H1 (cell line): ENCODE measurements around the gene CNNM2. TPM values are rescaled to one million over a fixed set of nuclear protein-coding genes. Genes with fewer than 3 reads are reported as not detected.

Source experiments
- CTCF ChIA-PET: fragments of 300-600 bp; sonication (Branson Sonifier 250); formaldehyde crosslinking; loops from one replicate; lab custom pipeline; 2021; ENCODE audit not compliant: partially characterized antibody; lab: Charles Lee
- POLR2A ChIA-PET: fragments of 300-600 bp; sonication (Branson Sonifier 250); formaldehyde crosslinking; loops from one replicate; lab custom pipeline; 2021; ENCODE audit warnings: inconsistent platforms; ENCODE audit not compliant: partially characterized antibody; lab: Charles Lee
- DNase-seq, 2 experiments: peaks; one replicate each; pipeline versions ENCODE4 v3.0.0 to v3.0.0-alpha.2; 2010 to 2022; ENCODE audit warnings: low spot score in 2 of 2, low read depth in 1 of 2, mixed read lengths in 1 of 2
- FAIRE-seq: peaks from 2 replicates; lab custom pipeline; 2011; peaks lifted over from hg19 to GRCh38; lab: Jason Lieb, UNC
- H2AFZ ChIP-seq: 2 replicates; pipeline ENCODE4 v1.8.1; 2012; ENCODE audit warnings: low read length, inconsistent platforms
- H2AK5ac ChIP-seq: 2 replicates; pipeline ENCODE4 v1.6.1; 2013; ENCODE audit warnings: low read depth, low read length
- H2BK120ac ChIP-seq: replicated peaks from 2 replicates; pipeline ENCODE3; 2013; ENCODE audit warnings: low read depth, low read length, inconsistent platforms
- H2BK12ac ChIP-seq: 2 replicates; pipeline ENCODE4 v1.6.1; 2013; ENCODE audit warnings: low read depth, low read length
- H2BK15ac ChIP-seq: 2 replicates; pipeline ENCODE4 v1.6.1; 2013; ENCODE audit warnings: low read length
- H2BK20ac ChIP-seq: 2 replicates; pipeline ENCODE4 v1.6.1; 2013; ENCODE audit warnings: low read length
- H2BK5ac ChIP-seq: 2 replicates; pipeline ENCODE4 v1.6.1; 2013; ENCODE audit warnings: low read depth, low read length
- H3K14ac ChIP-seq: 2 replicates; pipeline ENCODE4 v1.6.1; 2013; ENCODE audit warnings: inconsistent platforms; ENCODE audit not compliant: insufficient read length
- H3K18ac ChIP-seq: 2 replicates; pipeline ENCODE4 v1.6.1; 2013; ENCODE audit warnings: low read length; ENCODE audit errors: extremely low read depth
- H3K23ac ChIP-seq: 2 replicates; pipeline ENCODE4 v1.6.1; 2013; ENCODE audit warnings: inconsistent platforms; ENCODE audit not compliant: insufficient read length
- H3K23me2 ChIP-seq: 2 replicates; pipeline ENCODE4 v1.6.1; 2013; ENCODE audit warnings: low read depth, low read length
- H3K27ac ChIP-seq: 2 replicates; pipeline ENCODE4 v1.6.1; 2011; ENCODE audit warnings: low read depth, low read length, inconsistent platforms
- H3K27me3 ChIP-seq, 4 experiments: replicated peaks in 1 of 4; 1 replicate in 1 of 4; 2 replicates in 3 of 4; pipeline versions ENCODE4 v1.6.1 to v1.8.1; 2011 to 2013; ENCODE audit warnings: low read length in 3 of 4, mild to moderate bottlenecking in 3 of 4, inconsistent platforms in 2 of 4, mixed read lengths in 2 of 4, moderate library complexity in 1 of 4; ENCODE audit not compliant: control insufficient read depth in 3 of 4, insufficient read depth in 3 of 4; ENCODE audit errors: extremely low read depth in 1 of 4
- H3K36me3 ChIP-seq, 4 experiments: 2 replicates each; pipeline versions ENCODE4 v1.6.1 to v1.8.1; 2011 to 2013; ENCODE audit warnings: mild to moderate bottlenecking in 4 of 4, low read length in 3 of 4, moderate library complexity in 2 of 4, control low read depth in 1 of 4, inconsistent platforms in 1 of 4; ENCODE audit not compliant: insufficient read depth in 4 of 4, control insufficient read depth in 2 of 4
- H3K4ac ChIP-seq: replicated peaks from 2 replicates; pipeline ENCODE3; 2013; ENCODE audit warnings: low read length, low read depth, mixed read lengths, inconsistent platforms; ENCODE audit not compliant: insufficient read length
- H3K4me1 ChIP-seq, 4 experiments: replicated peaks in 1 of 4; 1 replicate in 1 of 4; 2 replicates in 3 of 4; pipeline versions ENCODE4 v1.6.1 to v1.8.1; 2011 to 2013; ENCODE audit warnings: low read length in 3 of 4, inconsistent platforms in 2 of 4, mixed read lengths in 1 of 4; ENCODE audit not compliant: insufficient read depth in 4 of 4, control insufficient read depth in 3 of 4
- H3K4me2 ChIP-seq, 2 experiments: 2 replicates each; pipeline versions ENCODE4 v1.6.1 to v1.8.1; 2011 to 2013; ENCODE audit warnings: low read depth in 2 of 2, low read length in 2 of 2, control low read depth in 1 of 2, inconsistent platforms in 1 of 2, mild to moderate bottlenecking in 1 of 2; ENCODE audit not compliant: insufficient read depth in 1 of 2
- H3K4me3 ChIP-seq, 4 experiments: fragments of 200-600, 300-600 bp in 1 of 4; sonication (generic), shearing (Covaris generic), sonication (Bioruptor Twin) in 1 of 4; 2 replicates each; pipeline versions ENCODE4 v1.5.1 to v1.8.1; 2011 to 2016; ENCODE audit warnings: low read length in 4 of 4, low read depth in 3 of 4, control low read depth in 2 of 4, inconsistent platforms in 2 of 4, mild to moderate bottlenecking in 2 of 4, mixed read lengths in 1 of 4, moderate library complexity in 1 of 4; ENCODE audit not compliant: insufficient read depth in 2 of 4; ENCODE audit errors: extremely low read depth in 1 of 4
- H3K56ac ChIP-seq: replicated peaks from 2 replicates; pipeline ENCODE3; 2013; ENCODE audit warnings: low read depth, mild to moderate bottlenecking, mixed read lengths, low read length, inconsistent platforms; ENCODE audit not compliant: insufficient read length
- H3K79me1 ChIP-seq: 2 replicates; pipeline ENCODE4 v1.6.1; 2013; ENCODE audit warnings: low read depth, low read length, control low read depth
- H3K79me2 ChIP-seq, 2 experiments: 2 replicates each; pipeline versions ENCODE4 v1.6.1 to v1.8.1; 2012 to 2013; ENCODE audit warnings: low read length in 2 of 2, mild to moderate bottlenecking in 2 of 2, inconsistent platforms in 1 of 2; ENCODE audit not compliant: insufficient read depth in 2 of 2, control insufficient read depth in 1 of 2
- H3K9ac ChIP-seq, 4 experiments: replicated peaks in 1 of 4; 1 replicate in 1 of 4; 2 replicates in 3 of 4; pipeline versions ENCODE4 v1.6.1 to v1.8.1; 2011 to 2013; ENCODE audit warnings: low read depth in 3 of 4, low read length in 3 of 4, control low read depth in 2 of 4, mild to moderate bottlenecking in 2 of 4, moderate library complexity in 2 of 4, inconsistent platforms in 1 of 4; ENCODE audit errors: extremely low read depth in 1 of 4
- H3K9me3 ChIP-seq, 2 experiments: 2 replicates each; pipeline versions ENCODE4 v1.6.1 to v1.8.1; 2012 to 2013; ENCODE audit warnings: mild to moderate bottlenecking in 2 of 2, moderate library complexity in 2 of 2, control low read depth in 1 of 2, inconsistent platforms in 1 of 2, low read depth in 1 of 2, low read length in 1 of 2, mixed read lengths in 1 of 2; ENCODE audit not compliant: insufficient read depth in 2 of 2
- H4K20me1 ChIP-seq, 2 experiments: replicated peaks in 1 of 2; 2 replicates each; pipeline versions ENCODE3 to v1.8.1; 2011 to 2013; ENCODE audit warnings: inconsistent platforms in 2 of 2, low read length in 2 of 2, mild to moderate bottlenecking in 1 of 2; ENCODE audit not compliant: insufficient read depth in 2 of 2, control insufficient read depth in 1 of 2
- H4K5ac ChIP-seq: 2 replicates; pipeline ENCODE4 v1.6.1; 2013; ENCODE audit warnings: low read length, low read depth, mixed read lengths, inconsistent platforms; ENCODE audit not compliant: insufficient read length
- H4K8ac ChIP-seq: 2 replicates; pipeline ENCODE4 v1.8.0; 2013; ENCODE audit warnings: mild to moderate bottlenecking, moderate library complexity, low read length, inconsistent platforms; ENCODE audit not compliant: insufficient read depth; ENCODE audit errors: extremely low read depth
- H4K91ac ChIP-seq: replicated peaks from 2 replicates; pipeline ENCODE3; 2013; ENCODE audit warnings: low read length, mixed read lengths, inconsistent platforms; ENCODE audit not compliant: insufficient read length
- POLR2A ChIP-seq, 2 experiments: IDR thresholded peaks; 1 replicate in 1 of 2; 2 replicates in 1 of 2; pipeline ENCODE4 v1.6.1; 2011; ENCODE audit warnings: low read depth in 2 of 2, low read length in 2 of 2, mild to moderate bottlenecking in 2 of 2; ENCODE audit errors: control extremely low read depth in 1 of 2
- POLR2AphosphoS5 ChIP-seq: IDR thresholded peaks from 2 replicates; pipeline ENCODE4 v1.6.1; 2011; ENCODE audit warnings: low read depth, low read length
- WGBS, 2 experiments: shearing (Covaris generic) in 1 of 2; methylation state at CpG; one replicate each; pipeline versions ENCODE4 v1.1.6 to v1.1.7; 2013 to 2015; ENCODE audit warnings: low lambda C conversion rate in 2 of 2, mixed read lengths in 2 of 2, inconsistent platforms in 1 of 2, low coverage in 1 of 2, missing lambda C conversion rate in 1 of 2; ENCODE audit not compliant: insufficient replicate concordance in 2 of 2, insufficient coverage in 1 of 2, insufficient read length in 1 of 2; ENCODE audit errors: extremely low coverage in 1 of 2, missing lambda C conversion rate in 1 of 2; 5-methylcytosine and 5-hydroxymethylcytosine counted together
- polyA plus RNA-seq, 7 experiments: library from polyadenylated mRNA; depleted of rRNA in 3 of 7; stranded (reverse) in 5 of 7; unstranded in 2 of 7; fragments of >200 nt in 5 of 7; fragments of 200-250 nt in 2 of 7; gene quantifications; 1 replicate in 5 of 7; 2 replicates in 1 of 7; 4 replicates in 1 of 7; pipeline versions ENCODE4 v1.2.1 to v1.2.3, GENCODE V29; 2011 to 2013; ENCODE audit warnings: missing spikeins in 2 of 7, mixed read lengths in 2 of 7
- total RNA-seq: library from RNA; stranded (reverse); fragmentation: NEBNext Ultra II Directional; extraction: Animal tissue kit (Norgen Biotek cat#: 25700); gene quantifications from 2 replicates; pipeline ENCODE4 v1.2.1, GENCODE V29; 2021

Gene CNNM2
- total and polyA plus RNA-seq, 2 of the 8 experiments (the other 6 are each of a cell fraction or from before 2014, with no cell fraction given), result 7.3 to 23.6 TPM

DNA sequence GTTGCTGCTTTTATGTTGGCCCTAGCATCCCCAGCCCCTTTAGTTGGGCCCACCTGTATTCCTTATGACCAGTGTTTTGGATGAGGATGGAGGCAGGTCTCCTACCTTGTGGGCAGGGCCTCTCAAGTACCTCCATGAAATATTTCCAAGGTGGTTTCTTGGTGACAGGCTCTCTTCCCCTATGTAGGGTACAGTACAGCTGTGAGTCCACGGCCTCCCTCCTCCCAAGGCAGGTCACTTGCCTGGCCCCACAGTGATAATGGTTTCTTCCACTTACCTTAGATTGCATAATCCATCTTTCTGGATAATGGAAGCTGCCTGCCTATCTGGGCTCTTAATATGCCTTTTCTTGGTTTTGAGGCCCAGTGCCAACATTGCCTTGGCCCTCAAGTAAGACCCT lies 164.6 kb downstream of the CNNM2 start:
- no peak for DNase-seq
- TF ChIP-seq POLR2A (IDR thresholded peaks at IDR 0.05; ENCODE audit: control extremely low read depth in 1 of 2, low read depth in 2 of 2, low read length in 2 of 2) (no peak), POLR2AphosphoS5 (peak; percentile 27; the same call in 1 of the 2 replicates)
- TF ChIP-seq, all 59 proteins: peak for 1
- Histone ChIP-seq H2AK5ac (no peak overlapping the region), H3K18ac (no peak overlapping the region), H3K4me1 (no peaks in the 10 kb centered on the region), H3K4me3 (no peak overlapping the region), H3K23me2 (no peaks in the 10 kb centered on the region), H2BK15ac (no peak overlapping the region), H2BK12ac (no peak overlapping the region), H2BK5ac (no peak overlapping the region), H3K27ac (no peak overlapping the region), H2BK120ac (no peak overlapping the region), H3K9ac (no peak overlapping the region), H3K79me1 (no peaks in the 10 kb centered on the region; the same call in 1 of the 2 replicates), H3K23ac (no peak overlapping the region), H3K9me3 (no peaks in the 10 kb centered on the region), H4K5ac (no peak overlapping the region), H2BK20ac (no peak overlapping the region), H4K20me1 (peaks cover 0 to 2% of the 10 kb centered on the region in 2 experiments), H4K8ac (no peak overlapping the region), H3K56ac (no peak overlapping the region), H2AFZ (no peak overlapping the region), H3K4ac (no peak overlapping the region), H3K14ac (no peak overlapping the region), H3K4me2 (no peak overlapping the region), H3K79me2 (no peaks in the 10 kb centered on the region), H4K91ac (no peak overlapping the region), H3K27me3 (no peaks in the 10 kb centered on the region), H3K36me3 (peaks cover 0 to 22% (median 3%) of the 10 kb centered on the region in 4 experiments; a peak in 6 of 8 replicates)
- no peak for FAIRE-seq
- WGBS, 2 experiments, result 83% methylated on average over 1 of the region's 1 CpG; no CpG with 5 or more reads in 1 of the 2 experiments
- ChIA-PET POLR2A (interaction anchor here (1.1 kb wide), 2 partner anchors 11 to 58 kb away, joined by 3 read pairs; no protein-coding TSS in a partner anchor), CTCF (interaction anchor here (0.6 to 1.9 kb wide), 5 partner anchors 11 to 248 kb away, joined by 3 to 7 read pairs (median 3); partner anchors contain the start of gene CNNM2)
